WTC11 (cell line): ENCODE measurements around the gene PMFBP1. TPM values are rescaled to one million over a fixed set of nuclear protein-coding genes. Genes with fewer than 3 reads are reported as not detected.

Experiments used
- ATAC-seq: fragments of 200-7000 bp; cut with Tn5 transposase; 2 replicates; pipeline ENCODE4 v1.10.0; 2021; ENCODE audit warnings: mild to moderate bottlenecking, moderate library complexity
- CTCF ChIA-PET: fragments of 300-600 bp; sonication (Branson Sonifier 250); formaldehyde crosslinking; loops from one replicate; lab custom pipeline; 2021; ENCODE audit warnings: antibody characterized with exemption; lab: Charles Lee
- POLR2A ChIA-PET: fragments of 350-600 bp; sonication (Branson Sonifier 250); formaldehyde crosslinking; loops from one replicate; lab custom pipeline; 2021; ENCODE audit warnings: antibody characterized with exemption; lab: Charles Lee
- DNase-seq: peaks from one replicate; pipeline ENCODE4 v3.0.0; 2021; ENCODE audit warnings: low spot score
- H3K27ac Mint-ChIP-seq: 2 replicates; pipeline ENCODE4 v1.8.0; 2021; ENCODE audit warnings: mixed read lengths
- H3K27me3 Mint-ChIP-seq: 2 replicates; pipeline ENCODE4 v1.8.0; 2021; ENCODE audit warnings: low read depth, mild to moderate bottlenecking, moderate library complexity, mixed read lengths
- H3K36me3 Mint-ChIP-seq: 2 replicates; pipeline ENCODE4 v1.8.0; 2021; ENCODE audit warnings: mixed read lengths
- H3K4me1 Mint-ChIP-seq: 2 replicates; pipeline ENCODE4 v1.8.0; 2022; ENCODE audit warnings: mixed read lengths
- H3K4me3 Mint-ChIP-seq: 2 replicates; pipeline ENCODE4 v1.8.0; 2021; ENCODE audit warnings: mild to moderate bottlenecking, moderate library complexity, mixed read lengths
- H3K9me3 Mint-ChIP-seq: 2 replicates; pipeline ENCODE4 v1.8.0; 2021; ENCODE audit warnings: mixed read lengths
- AR ChIP-seq: fragments of 250-450 bp; sonication (Bioruptor Pico); IDR thresholded peaks from 2 replicates; pipeline ENCODE4 v1.9.0; 2021; ENCODE audit warnings: mild to moderate bottlenecking
- ATF2 ChIP-seq: sonication (generic); formaldehyde crosslinking; IDR thresholded peaks from 2 replicates; pipeline ENCODE4 v1.8.1; 2022; ENCODE audit warnings: low read depth, missing genetic modification reagents, borderline replicate concordance
- ELF4 ChIP-seq: sonication (generic); formaldehyde crosslinking; IDR thresholded peaks from 2 replicates; pipeline ENCODE4 v1.8.1; 2022; ENCODE audit warnings: low read depth, mild to moderate bottlenecking, moderate library complexity, missing genetic modification reagents
- GTF2I ChIP-seq: fragments of 250-450 bp; sonication (Bioruptor Pico); conservative IDR thresholded peaks from 2 replicates; pipeline ENCODE4 v1.4.0; 2021; ENCODE audit warnings: mild to moderate bottlenecking
- HMGA2 ChIP-seq: fragments of 250-450 bp; sonication (Bioruptor Pico); IDR thresholded peaks from 2 replicates; pipeline ENCODE4 v1.4.0; 2021; ENCODE audit warnings: mild to moderate bottlenecking, moderate library complexity
- IRF1 ChIP-seq: sonication (generic); formaldehyde crosslinking; IDR thresholded peaks from 2 replicates; pipeline ENCODE4 v1.8.0; 2023; ENCODE audit warnings: missing genetic modification reagents
- JAZF1 ChIP-seq: fragments of 250-450 bp; sonication (Bioruptor Pico); IDR thresholded peaks from 2 replicates; pipeline ENCODE4 v1.9.0; 2021; ENCODE audit warnings: moderate library complexity, mild to moderate bottlenecking, inconsistent platforms
- MAX ChIP-seq: sonication (generic); formaldehyde crosslinking; IDR thresholded peaks from 2 replicates; pipeline ENCODE4 v1.8.0; 2022; ENCODE audit warnings: mild to moderate bottlenecking, missing genetic modification reagents
- MLX ChIP-seq: sonication (generic); formaldehyde crosslinking; IDR thresholded peaks from 2 replicates; pipeline ENCODE4 v1.8.1; 2023; ENCODE audit warnings: mild to moderate bottlenecking, missing genetic modification reagents, moderate library complexity
- NR1H2 ChIP-seq: sonication (generic); formaldehyde crosslinking; IDR thresholded peaks from 2 replicates; pipeline ENCODE4 v1.9.0; 2021; ENCODE audit warnings: mild to moderate bottlenecking, moderate library complexity, missing genetic modification reagents
- PRDM15 ChIP-seq: sonication (generic); formaldehyde crosslinking; IDR thresholded peaks from 2 replicates; pipeline ENCODE4 v1.8.0; 2022; ENCODE audit warnings: missing genetic modification reagents
- SMAD3 ChIP-seq: sonication (generic); formaldehyde crosslinking; IDR thresholded peaks from 2 replicates; pipeline ENCODE4 v1.8.0; 2022; ENCODE audit warnings: missing genetic modification reagents, mild to moderate bottlenecking, borderline replicate concordance
- SP1 ChIP-seq: sonication (generic); formaldehyde crosslinking; conservative IDR thresholded peaks from 2 replicates; pipeline ENCODE4 v1.8.1; 2022; ENCODE audit warnings: missing genetic modification reagents
- USF2 ChIP-seq: sonication (generic); formaldehyde crosslinking; IDR thresholded peaks from 2 replicates; pipeline ENCODE4 v1.8.1; 2023; ENCODE audit warnings: mild to moderate bottlenecking, missing genetic modification reagents, moderate library complexity
- ZNF121 ChIP-seq: sonication (generic); formaldehyde crosslinking; IDR thresholded peaks from 2 replicates; pipeline ENCODE4 v1.8.0; 2023; ENCODE audit warnings: missing genetic modification reagents
- ZSCAN18 ChIP-seq: fragments of 250-450 bp; sonication (Bioruptor Pico); IDR thresholded peaks from 2 replicates; pipeline ENCODE4 v2.1.2; 2022; ENCODE audit warnings: mild to moderate bottlenecking, moderate library complexity
- total RNA-seq: library from RNA; stranded (reverse); gene quantifications from 3 replicates; pipeline ENCODE4 v1.2.3, GENCODE V29; 2021

PMFBP1 gene
- total RNA-seq, 1 experiment from 2014 or later: 1.9 TPM

- DNase-seq (no peak), ATAC-seq (no peak)
- ChIA-PET POLR2A (no interaction called here), CTCF (no interaction called here)
- H3K36me3 Mint-ChIP-seq: peaks cover 6% of the 10 kb centered on the region
- TF ChIP-seq ZSCAN18 (CRISPR knock-in tag) (no peak), USF2 (CRISPR knock-in tag) (no peak), IRF1 (no peak), ZNF121 (CRISPR knock-in tag) (no peak)
- no peaks in the 10 kb centered on the region for H3K27me3 Mint-ChIP-seq
- H3K27ac Mint-ChIP-seq: no peak overlapping the region
- peaks cover 23% of the 10 kb centered on the region for H3K9me3 Mint-ChIP-seq
- H3K4me1 Mint-ChIP-seq: peaks cover 8% of the 10 kb centered on the region
- H3K4me3 Mint-ChIP-seq: no peak overlapping the region
Observed at GRCh38 chr16:72210072-72210471, 38.1 kb upstream of the PMFBP1 start.

- H3K9me3 Mint-ChIP-seq: peaks cover 7% of the 10 kb centered on the region
- no peak overlapping the region for H3K27ac Mint-ChIP-seq
- ATAC-seq (no peak), DNase-seq (no peak)
- H3K4me3 Mint-ChIP-seq: no peak overlapping the region
- H3K4me1 Mint-ChIP-seq: peaks cover 18% of the 10 kb centered on the region
- ChIA-PET CTCF (interaction anchor here (1.1 kb wide), 1 partner anchor 11 kb away, joined by 4 read pairs; no protein-coding TSS in a partner anchor), POLR2A (interaction anchor here (0.8 kb wide), 1 partner anchor 13 kb away, joined by 3 read pairs; no protein-coding TSS in a partner anchor)
- no peaks in the 10 kb centered on the region for H3K36me3 Mint-ChIP-seq
- TF ChIP-seq ATF2 (CRISPR knock-in tag): no peak
- TF ChIP-seq HMGA2 (CRISPR knock-in tag): no peak
- TF ChIP-seq SMAD3 (CRISPR knock-in tag): no peak
- TF ChIP-seq GTF2I (CRISPR knock-in tag): no peak
- no peak for TF ChIP-seq MLX
- TF ChIP-seq NR1H2 (CRISPR knock-in tag): no peak
- no peak for TF ChIP-seq MAX
- no peak for TF ChIP-seq PRDM15 (CRISPR knock-in tag)
- no peak for TF ChIP-seq AR
- no peak for TF ChIP-seq JAZF1 (CRISPR knock-in tag)
- no peak for TF ChIP-seq SP1 (CRISPR knock-in tag)
- no peak for TF ChIP-seq ELF4 (CRISPR knock-in tag)
- no peaks in the 10 kb centered on the region for H3K27me3 Mint-ChIP-seq
Observed at GRCh38 chr16:72206299-72206698, 34.3 kb upstream of the PMFBP1 start.
